Measurements from ENCODE around the gene LY6G5C.

GRCh38 chr6:31642798-31643570, 37.9 kb downstream of the LY6G5C start:
- TF ChIP-seq CTCF (IDR thresholded peaks at IDR 0.05) (no peak), POLR2A (IDR thresholded peaks at IDR 0.05) (no peak)

Data from esophagus squamous epithelium (tissue), 4 donors.